WTC11 (cell line): ENCODE results near the gene SH3PXD2A. TPM values are rescaled to one million over a fixed set of nuclear protein-coding genes. Genes with fewer than 3 reads are reported as not detected.

ENCODE experiments used
- ATAC-seq: fragments of 200-7000 bp; cut with Tn5 transposase; 2 replicates; pipeline ENCODE4 v1.10.0; 2021; ENCODE audit warnings: mild to moderate bottlenecking, moderate library complexity
- CTCF ChIA-PET: fragments of 300-600 bp; sonication (Branson Sonifier 250); formaldehyde crosslinking; loops from one replicate; lab custom pipeline; 2021; ENCODE audit warnings: antibody characterized with exemption; lab: Charles Lee
- POLR2A ChIA-PET: fragments of 350-600 bp; sonication (Branson Sonifier 250); formaldehyde crosslinking; loops from one replicate; lab custom pipeline; 2021; ENCODE audit warnings: antibody characterized with exemption; lab: Charles Lee
- DNase-seq: peaks from one replicate; pipeline ENCODE4 v3.0.0; 2021; ENCODE audit warnings: low spot score
- H3K27ac Mint-ChIP-seq: 2 replicates; pipeline ENCODE4 v1.8.0; 2021; ENCODE audit warnings: mixed read lengths
- H3K27me3 Mint-ChIP-seq: 2 replicates; pipeline ENCODE4 v1.8.0; 2021; ENCODE audit warnings: low read depth, mild to moderate bottlenecking, moderate library complexity, mixed read lengths
- H3K36me3 Mint-ChIP-seq: 2 replicates; pipeline ENCODE4 v1.8.0; 2021; ENCODE audit warnings: mixed read lengths
- H3K4me1 Mint-ChIP-seq: 2 replicates; pipeline ENCODE4 v1.8.0; 2022; ENCODE audit warnings: mixed read lengths
- H3K4me3 Mint-ChIP-seq: 2 replicates; pipeline ENCODE4 v1.8.0; 2021; ENCODE audit warnings: mild to moderate bottlenecking, moderate library complexity, mixed read lengths
- H3K9me3 Mint-ChIP-seq: 2 replicates; pipeline ENCODE4 v1.8.0; 2021; ENCODE audit warnings: mixed read lengths
- ELF4 ChIP-seq: sonication (generic); formaldehyde crosslinking; IDR thresholded peaks from 2 replicates; pipeline ENCODE4 v1.8.1; 2022; ENCODE audit warnings: low read depth, mild to moderate bottlenecking, moderate library complexity, missing genetic modification reagents
- GRHL2 ChIP-seq: fragments of 250-450 bp; sonication (Bioruptor Pico); IDR thresholded peaks from 2 replicates; pipeline ENCODE4 v1.8.0; 2022; ENCODE audit warnings: mild to moderate bottlenecking, moderate library complexity; ENCODE audit not compliant: insufficient replicate concordance, severe bottlenecking
- ZNF317 ChIP-seq: sonication (generic); formaldehyde crosslinking; IDR thresholded peaks from 2 replicates; pipeline ENCODE4 v1.8.1; 2023; ENCODE audit warnings: low read depth, mild to moderate bottlenecking, moderate library complexity, missing genetic modification reagents, borderline replicate concordance
- total RNA-seq: library from RNA; stranded (reverse); gene quantifications from 3 replicates; pipeline ENCODE4 v1.2.3, GENCODE V29; 2021
- TF ChIP-seq, protein P1 (sequence below): sonication (generic); formaldehyde crosslinking; IDR thresholded peaks from 2 replicates; pipeline ENCODE4 v1.8.1; 2023; ENCODE audit warnings: mild to moderate bottlenecking, missing genetic modification reagents, moderate library complexity
- TF ChIP-seq, protein P2 (sequence below): fragments of 250-450 bp; sonication (Bioruptor Pico); IDR thresholded peaks from 2 replicates; pipeline ENCODE4 v1.8.0; 2021; ENCODE audit warnings: mild to moderate bottlenecking
- TF ChIP-seq, protein P3 (sequence below): sonication (generic); formaldehyde crosslinking; IDR thresholded peaks from 2 replicates; pipeline ENCODE4 v1.8.0; 2022; ENCODE audit warnings: missing genetic modification reagents
- TF ChIP-seq, protein P4 (sequence below): sonication (generic); formaldehyde crosslinking; IDR thresholded peaks from 2 replicates; pipeline ENCODE4 v1.8.1; 2023; ENCODE audit warnings: mild to moderate bottlenecking, missing genetic modification reagents, moderate library complexity
- TF ChIP-seq, protein P5 (sequence below): sonication (generic); formaldehyde crosslinking; IDR thresholded peaks from 2 replicates; pipeline ENCODE4 v1.8.0; 2022; ENCODE audit warnings: mild to moderate bottlenecking, missing genetic modification reagents
- TF ChIP-seq, protein P6 (sequence below): sonication (generic); formaldehyde crosslinking; IDR thresholded peaks from 2 replicates; pipeline ENCODE4 v1.8.0; 2023; ENCODE audit warnings: missing genetic modification reagents, mild to moderate bottlenecking, borderline replicate concordance

Gene SH3PXD2A
- total RNA-seq, 1 experiment from 2014 or later: 15.7 TPM

DNA sequence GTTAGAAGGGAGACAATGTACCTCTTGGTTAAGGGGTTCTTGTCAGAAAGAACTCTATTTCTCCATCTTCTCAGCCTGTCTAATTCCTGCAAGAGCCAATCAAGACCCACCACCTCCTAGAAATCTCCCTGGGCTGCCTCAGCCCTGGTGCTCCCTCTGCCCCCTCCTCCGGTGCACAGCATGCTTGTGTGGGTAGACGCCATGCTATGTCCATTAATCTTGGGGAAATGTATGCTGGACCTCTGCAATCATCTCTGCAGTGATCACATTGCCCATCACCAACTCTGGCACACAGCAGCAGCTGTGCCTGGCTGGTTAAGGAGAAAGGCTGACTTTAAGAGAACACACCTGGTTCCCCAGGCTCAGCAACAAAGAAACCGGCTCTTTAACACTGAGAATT, 37.3 kb downstream of the SH3PXD2A start:
- CTCF ChIA-PET: no interaction called here
- Mint-ChIP-seq H3K4me1 (peaks cover 21% of the 10 kb centered on the region), H3K36me3 (no peaks in the 10 kb centered on the region), H3K27ac (no peak overlapping the region), H3K4me3 (no peak overlapping the region), H3K9me3 (no peaks in the 10 kb centered on the region), H3K27me3 (no peaks in the 10 kb centered on the region; the same call in 1 of the 2 replicates)
- TF ChIP-seq, protein P1, sequence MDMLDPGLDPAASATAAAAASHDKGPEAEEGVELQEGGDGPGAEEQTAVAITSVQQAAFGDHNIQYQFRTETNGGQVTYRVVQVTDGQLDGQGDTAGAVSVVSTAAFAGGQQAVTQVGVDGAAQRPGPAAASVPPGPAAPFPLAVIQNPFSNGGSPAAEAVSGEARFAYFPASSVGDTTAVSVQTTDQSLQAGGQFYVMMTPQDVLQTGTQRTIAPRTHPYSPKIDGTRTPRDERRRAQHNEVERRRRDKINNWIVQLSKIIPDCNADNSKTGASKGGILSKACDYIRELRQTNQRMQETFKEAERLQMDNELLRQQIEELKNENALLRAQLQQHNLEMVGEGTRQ: no peak
- no peak for TF ChIP-seq ELF4 (CRISPR knock-in tag)
- TF ChIP-seq, protein P2, sequence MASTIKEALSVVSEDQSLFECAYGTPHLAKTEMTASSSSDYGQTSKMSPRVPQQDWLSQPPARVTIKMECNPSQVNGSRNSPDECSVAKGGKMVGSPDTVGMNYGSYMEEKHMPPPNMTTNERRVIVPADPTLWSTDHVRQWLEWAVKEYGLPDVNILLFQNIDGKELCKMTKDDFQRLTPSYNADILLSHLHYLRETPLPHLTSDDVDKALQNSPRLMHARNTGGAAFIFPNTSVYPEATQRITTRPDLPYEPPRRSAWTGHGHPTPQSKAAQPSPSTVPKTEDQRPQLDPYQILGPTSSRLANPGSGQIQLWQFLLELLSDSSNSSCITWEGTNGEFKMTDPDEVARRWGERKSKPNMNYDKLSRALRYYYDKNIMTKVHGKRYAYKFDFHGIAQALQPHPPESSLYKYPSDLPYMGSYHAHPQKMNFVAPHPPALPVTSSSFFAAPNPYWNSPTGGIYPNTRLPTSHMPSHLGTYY (CRISPR knock-in tag): no peak
- TF ChIP-seq, protein P3, sequence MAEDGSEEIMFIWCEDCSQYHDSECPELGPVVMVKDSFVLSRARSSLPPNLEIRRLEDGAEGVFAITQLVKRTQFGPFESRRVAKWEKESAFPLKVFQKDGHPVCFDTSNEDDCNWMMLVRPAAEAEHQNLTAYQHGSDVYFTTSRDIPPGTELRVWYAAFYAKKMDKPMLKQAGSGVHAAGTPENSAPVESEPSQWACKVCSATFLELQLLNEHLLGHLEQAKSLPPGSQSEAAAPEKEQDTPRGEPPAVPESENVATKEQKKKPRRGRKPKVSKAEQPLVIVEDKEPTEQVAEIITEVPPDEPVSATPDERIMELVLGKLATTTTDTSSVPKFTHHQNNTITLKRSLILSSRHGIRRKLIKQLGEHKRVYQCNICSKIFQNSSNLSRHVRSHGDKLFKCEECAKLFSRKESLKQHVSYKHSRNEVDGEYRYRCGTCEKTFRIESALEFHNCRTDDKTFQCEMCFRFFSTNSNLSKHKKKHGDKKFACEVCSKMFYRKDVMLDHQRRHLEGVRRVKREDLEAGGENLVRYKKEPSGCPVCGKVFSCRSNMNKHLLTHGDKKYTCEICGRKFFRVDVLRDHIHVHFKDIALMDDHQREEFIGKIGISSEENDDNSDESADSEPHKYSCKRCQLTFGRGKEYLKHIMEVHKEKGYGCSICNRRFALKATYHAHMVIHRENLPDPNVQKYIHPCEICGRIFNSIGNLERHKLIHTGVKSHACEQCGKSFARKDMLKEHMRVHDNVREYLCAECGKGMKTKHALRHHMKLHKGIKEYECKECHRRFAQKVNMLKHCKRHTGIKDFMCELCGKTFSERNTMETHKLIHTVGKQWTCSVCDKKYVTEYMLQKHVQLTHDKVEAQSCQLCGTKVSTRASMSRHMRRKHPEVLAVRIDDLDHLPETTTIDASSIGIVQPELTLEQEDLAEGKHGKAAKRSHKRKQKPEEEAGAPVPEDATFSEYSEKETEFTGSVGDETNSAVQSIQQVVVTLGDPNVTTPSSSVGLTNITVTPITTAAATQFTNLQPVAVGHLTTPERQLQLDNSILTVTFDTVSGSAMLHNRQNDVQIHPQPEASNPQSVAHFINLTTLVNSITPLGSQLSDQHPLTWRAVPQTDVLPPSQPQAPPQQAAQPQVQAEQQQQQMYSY: no peak
- no peak for TF ChIP-seq ZNF317
- TF ChIP-seq, protein P4, sequence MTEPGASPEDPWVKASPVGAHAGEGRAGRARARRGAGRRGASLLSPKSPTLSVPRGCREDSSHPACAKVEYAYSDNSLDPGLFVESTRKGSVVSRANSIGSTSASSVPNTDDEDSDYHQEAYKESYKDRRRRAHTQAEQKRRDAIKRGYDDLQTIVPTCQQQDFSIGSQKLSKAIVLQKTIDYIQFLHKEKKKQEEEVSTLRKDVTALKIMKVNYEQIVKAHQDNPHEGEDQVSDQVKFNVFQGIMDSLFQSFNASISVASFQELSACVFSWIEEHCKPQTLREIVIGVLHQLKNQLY: no peak
- TF ChIP-seq, protein P5, sequence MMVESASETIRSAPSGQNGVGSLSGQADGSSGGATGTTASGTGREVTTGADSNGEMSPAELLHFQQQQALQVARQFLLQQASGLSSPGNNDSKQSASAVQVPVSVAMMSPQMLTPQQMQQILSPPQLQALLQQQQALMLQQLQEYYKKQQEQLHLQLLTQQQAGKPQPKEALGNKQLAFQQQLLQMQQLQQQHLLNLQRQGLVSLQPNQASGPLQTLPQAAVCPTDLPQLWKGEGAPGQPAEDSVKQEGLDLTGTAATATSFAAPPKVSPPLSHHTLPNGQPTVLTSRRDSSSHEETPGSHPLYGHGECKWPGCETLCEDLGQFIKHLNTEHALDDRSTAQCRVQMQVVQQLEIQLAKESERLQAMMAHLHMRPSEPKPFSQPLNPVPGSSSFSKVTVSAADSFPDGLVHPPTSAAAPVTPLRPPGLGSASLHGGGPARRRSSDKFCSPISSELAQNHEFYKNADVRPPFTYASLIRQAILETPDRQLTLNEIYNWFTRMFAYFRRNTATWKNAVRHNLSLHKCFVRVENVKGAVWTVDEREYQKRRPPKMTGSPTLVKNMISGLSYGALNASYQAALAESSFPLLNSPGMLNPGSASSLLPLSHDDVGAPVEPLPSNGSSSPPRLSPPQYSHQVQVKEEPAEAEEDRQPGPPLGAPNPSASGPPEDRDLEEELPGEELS: no peak
- DNase-seq (no peak), ATAC-seq (no peak)
- POLR2A ChIA-PET: no interaction called here

DNA sequence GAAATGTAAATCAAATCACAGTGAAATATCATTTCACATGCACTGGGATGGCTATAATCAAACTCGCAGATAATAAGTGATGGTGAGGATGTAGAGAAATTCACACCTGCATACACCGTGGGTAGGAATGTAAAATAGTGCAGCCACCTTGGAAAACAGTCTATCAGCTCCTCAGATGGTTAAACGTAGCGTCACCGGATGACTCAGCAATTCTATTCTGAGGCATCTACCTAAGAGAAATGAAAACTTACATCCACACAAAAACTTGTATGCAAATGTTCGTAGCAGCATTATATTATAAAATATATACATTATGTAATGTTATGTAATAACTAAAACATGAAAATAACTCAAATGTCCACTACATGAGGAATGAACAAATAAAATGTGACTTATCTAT, 38.9 kb downstream of the SH3PXD2A start:
- no peaks in the 10 kb centered on the region; the same call in 1 of the 2 replicates for H3K27me3 Mint-ChIP-seq
- no peaks in the 10 kb centered on the region for H3K9me3 Mint-ChIP-seq
- ChIA-PET CTCF (no interaction called here), POLR2A (no interaction called here)
- H3K36me3 Mint-ChIP-seq: no peaks in the 10 kb centered on the region
- DNase-seq: no peak
- H3K4me1 Mint-ChIP-seq: peaks cover 13% of the 10 kb centered on the region
- H3K27ac Mint-ChIP-seq: no peak overlapping the region
- ATAC-seq: no peak
- TF ChIP-seq, protein P4: no peak
- TF ChIP-seq, protein P6, sequence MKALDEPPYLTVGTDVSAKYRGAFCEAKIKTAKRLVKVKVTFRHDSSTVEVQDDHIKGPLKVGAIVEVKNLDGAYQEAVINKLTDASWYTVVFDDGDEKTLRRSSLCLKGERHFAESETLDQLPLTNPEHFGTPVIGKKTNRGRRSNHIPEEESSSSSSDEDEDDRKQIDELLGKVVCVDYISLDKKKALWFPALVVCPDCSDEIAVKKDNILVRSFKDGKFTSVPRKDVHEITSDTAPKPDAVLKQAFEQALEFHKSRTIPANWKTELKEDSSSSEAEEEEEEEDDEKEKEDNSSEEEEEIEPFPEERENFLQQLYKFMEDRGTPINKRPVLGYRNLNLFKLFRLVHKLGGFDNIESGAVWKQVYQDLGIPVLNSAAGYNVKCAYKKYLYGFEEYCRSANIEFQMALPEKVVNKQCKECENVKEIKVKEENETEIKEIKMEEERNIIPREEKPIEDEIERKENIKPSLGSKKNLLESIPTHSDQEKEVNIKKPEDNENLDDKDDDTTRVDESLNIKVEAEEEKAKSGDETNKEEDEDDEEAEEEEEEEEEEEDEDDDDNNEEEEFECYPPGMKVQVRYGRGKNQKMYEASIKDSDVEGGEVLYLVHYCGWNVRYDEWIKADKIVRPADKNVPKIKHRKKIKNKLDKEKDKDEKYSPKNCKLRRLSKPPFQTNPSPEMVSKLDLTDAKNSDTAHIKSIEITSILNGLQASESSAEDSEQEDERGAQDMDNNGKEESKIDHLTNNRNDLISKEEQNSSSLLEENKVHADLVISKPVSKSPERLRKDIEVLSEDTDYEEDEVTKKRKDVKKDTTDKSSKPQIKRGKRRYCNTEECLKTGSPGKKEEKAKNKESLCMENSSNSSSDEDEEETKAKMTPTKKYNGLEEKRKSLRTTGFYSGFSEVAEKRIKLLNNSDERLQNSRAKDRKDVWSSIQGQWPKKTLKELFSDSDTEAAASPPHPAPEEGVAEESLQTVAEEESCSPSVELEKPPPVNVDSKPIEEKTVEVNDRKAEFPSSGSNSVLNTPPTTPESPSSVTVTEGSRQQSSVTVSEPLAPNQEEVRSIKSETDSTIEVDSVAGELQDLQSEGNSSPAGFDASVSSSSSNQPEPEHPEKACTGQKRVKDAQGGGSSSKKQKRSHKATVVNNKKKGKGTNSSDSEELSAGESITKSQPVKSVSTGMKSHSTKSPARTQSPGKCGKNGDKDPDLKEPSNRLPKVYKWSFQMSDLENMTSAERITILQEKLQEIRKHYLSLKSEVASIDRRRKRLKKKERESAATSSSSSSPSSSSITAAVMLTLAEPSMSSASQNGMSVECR (CRISPR knock-in tag): no peak
- no peak for TF ChIP-seq GRHL2 (CRISPR knock-in tag)
- no peak overlapping the region for H3K4me3 Mint-ChIP-seq
